GM12892 (cell line): ENCODE data around the gene ZNF827.

Experiments
- POLR2A ChIP-seq: IDR thresholded peaks from 2 replicates; pipeline ENCODE4 v1.6.1; 2011; ENCODE audit warnings: low read depth, low read length, control low read depth
- POLR2AphosphoS5 ChIP-seq: IDR thresholded peaks from 2 replicates; pipeline ENCODE4 v1.6.1; 2011; ENCODE audit warnings: low read depth, low read length, control low read depth
- TAF1 ChIP-seq: IDR thresholded peaks from 2 replicates; pipeline ENCODE4 v1.6.1; 2011; ENCODE audit warnings: low read depth, mild to moderate bottlenecking, control low read depth, low read length, borderline replicate concordance

GRCh38 chr4:145867406-145867805 is 71.2 kb downstream of the ZNF827 start:
- TF ChIP-seq POLR2AphosphoS5 (no peak), TAF1 (no peak), POLR2A (no peak)
